Transverse colon (tissue), 3 donors: ENCODE results near the gene CCDC198.

Source experiments
- POLR2A ChIP-seq: fragments of 450-650 bp; IDR thresholded peaks from one replicate; pipeline ENCODE4 v1.6.1; 2016; ENCODE audit warnings: antibody characterized with exemption, mild to moderate bottlenecking, moderate library complexity
- TF ChIP-seq, protein P1 (sequence below), 5 experiments: fragments of 200-600 bp in 3 of 5; fragments of 450-650 bp in 2 of 5; sonication (generic) in 3 of 5; IDR thresholded peaks; 1 replicate in 2 of 5; 2 replicates in 3 of 5; pipeline ENCODE4 v1.5.1; 2016 to 2017; ENCODE audit warnings: antibody characterized with exemption in 5 of 5, inconsistent platforms in 3 of 5, mild to moderate bottlenecking in 2 of 5, moderate library complexity in 1 of 5

DNA sequence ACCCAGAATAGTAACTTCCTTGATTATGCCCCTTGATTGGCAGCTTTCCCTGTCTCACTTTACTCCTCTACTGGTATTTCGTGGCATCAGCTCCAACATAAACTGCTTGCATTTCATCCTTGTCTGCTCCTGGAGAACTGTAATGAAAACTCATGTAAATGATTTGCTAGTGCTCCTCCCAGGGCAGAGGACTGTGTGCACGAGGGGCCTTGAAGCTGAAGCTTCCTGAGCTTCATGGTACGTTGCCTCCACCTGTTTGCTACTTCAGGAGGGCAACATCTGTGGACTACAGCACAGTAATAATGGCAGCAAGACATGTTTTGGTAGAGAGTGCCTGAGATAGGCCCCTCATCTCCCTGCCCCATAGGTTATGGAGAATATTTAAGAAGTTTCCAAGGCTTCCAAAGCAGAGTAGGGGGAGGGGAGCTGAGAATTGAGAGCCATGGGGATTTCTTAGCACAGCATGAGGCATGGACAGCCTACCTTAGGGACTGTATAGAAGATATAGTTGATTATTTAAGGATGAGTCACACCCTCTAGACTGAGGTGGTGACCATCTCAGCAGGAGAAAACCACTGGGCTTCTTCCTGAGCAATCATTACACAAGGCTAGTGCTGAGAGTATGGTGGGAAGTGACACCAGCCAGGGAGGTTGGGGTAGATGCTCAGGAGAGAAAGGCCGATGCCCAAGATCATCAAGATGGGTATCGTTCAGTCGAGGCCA, 29.5 kb downstream of the CCDC198 start:
- TF ChIP-seq, protein P1, sequence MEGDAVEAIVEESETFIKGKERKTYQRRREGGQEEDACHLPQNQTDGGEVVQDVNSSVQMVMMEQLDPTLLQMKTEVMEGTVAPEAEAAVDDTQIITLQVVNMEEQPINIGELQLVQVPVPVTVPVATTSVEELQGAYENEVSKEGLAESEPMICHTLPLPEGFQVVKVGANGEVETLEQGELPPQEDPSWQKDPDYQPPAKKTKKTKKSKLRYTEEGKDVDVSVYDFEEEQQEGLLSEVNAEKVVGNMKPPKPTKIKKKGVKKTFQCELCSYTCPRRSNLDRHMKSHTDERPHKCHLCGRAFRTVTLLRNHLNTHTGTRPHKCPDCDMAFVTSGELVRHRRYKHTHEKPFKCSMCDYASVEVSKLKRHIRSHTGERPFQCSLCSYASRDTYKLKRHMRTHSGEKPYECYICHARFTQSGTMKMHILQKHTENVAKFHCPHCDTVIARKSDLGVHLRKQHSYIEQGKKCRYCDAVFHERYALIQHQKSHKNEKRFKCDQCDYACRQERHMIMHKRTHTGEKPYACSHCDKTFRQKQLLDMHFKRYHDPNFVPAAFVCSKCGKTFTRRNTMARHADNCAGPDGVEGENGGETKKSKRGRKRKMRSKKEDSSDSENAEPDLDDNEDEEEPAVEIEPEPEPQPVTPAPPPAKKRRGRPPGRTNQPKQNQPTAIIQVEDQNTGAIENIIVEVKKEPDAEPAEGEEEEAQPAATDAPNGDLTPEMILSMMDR (IDR thresholded peaks at IDR 0.05), result no peak
- no peak for TF ChIP-seq POLR2A
